HepG2 (cell line): ENCODE measurements around the gene IFNA2. TPM values are rescaled to one million over a fixed set of nuclear protein-coding genes. Genes with fewer than 3 reads are reported as not detected.
A peak's percentile ranks its signal among the peaks of the same experiment; 100 is the strongest.

ENCODE experiments used
- ARID2 ChIP-seq: sonication (generic); formaldehyde crosslinking; IDR thresholded peaks from 2 replicates; pipeline ENCODE4 v1.8.1; 2022; ENCODE audit warnings: mild to moderate bottlenecking, missing genetic modification reagents, borderline replicate concordance
- ARID3A ChIP-seq: IDR thresholded peaks from 2 replicates; pipeline ENCODE4 v1.6.1; 2012; ENCODE audit warnings: low read depth, low read length, improper control_type of control experiment
- CERS6 ChIP-seq: sonication (generic); formaldehyde crosslinking; IDR thresholded peaks from 2 replicates; pipeline ENCODE4 v1.5.0; 2020; ENCODE audit warnings: missing genetic modification reagents
- FOSL1 ChIP-seq: sonication (generic); formaldehyde crosslinking; IDR thresholded peaks from 2 replicates; pipeline ENCODE4 v1.9.0; 2021; ENCODE audit warnings: missing genetic modification reagents, borderline replicate concordance
- FOXK1 ChIP-seq: sonication (generic); formaldehyde crosslinking; IDR thresholded peaks from 2 replicates; pipeline ENCODE4 v1.4.0; 2020; ENCODE audit warnings: low read depth, missing genetic modification reagents, borderline replicate concordance
- FOXO4 ChIP-seq: sonication (generic); formaldehyde crosslinking; conservative IDR thresholded peaks from 2 replicates; pipeline ENCODE4 v1.8.1; 2023; ENCODE audit warnings: missing genetic modification reagents
- HOXA3 ChIP-seq: sonication (generic); formaldehyde crosslinking; IDR thresholded peaks from 2 replicates; pipeline ENCODE4 v1.5.0; 2020; ENCODE audit warnings: missing genetic modification reagents
- HOXA5 ChIP-seq: sonication (generic); formaldehyde crosslinking; IDR thresholded peaks from 2 replicates; pipeline ENCODE4 v1.4.0; 2020; ENCODE audit warnings: missing genetic modification reagents
- LCORL ChIP-seq, 2 experiments: fragments of 450-650 bp in 1 of 2; sonication (generic) in 1 of 2; formaldehyde crosslinking in 1 of 2; IDR thresholded peaks; 2 replicates each; pipeline versions ENCODE4 v1.5.0 to v1.6.1; 2017 to 2020; ENCODE audit warnings: antibody characterized with exemption in 1 of 2, missing genetic modification reagents in 1 of 2
- MLX ChIP-seq: IDR thresholded peaks from 2 replicates; pipeline ENCODE4 v1.6.1; 2016
- PITX1 ChIP-seq: sonication (generic); formaldehyde crosslinking; IDR thresholded peaks from 2 replicates; pipeline ENCODE4 v1.5.1; 2020; ENCODE audit warnings: mild to moderate bottlenecking, missing genetic modification reagents
- RAD21 ChIP-seq: fragments of 450-650 bp; formaldehyde crosslinking; IDR thresholded peaks from 2 replicates; pipeline ENCODE4 v1.5.0; 2020; ENCODE audit warnings: mild to moderate bottlenecking
- SP2 ChIP-seq: sonication (generic); formaldehyde crosslinking; IDR thresholded peaks from 2 replicates; pipeline ENCODE4 v1.5.1; 2020; ENCODE audit warnings: mild to moderate bottlenecking, missing genetic modification reagents
- ZBTB37 ChIP-seq: sonication (generic); formaldehyde crosslinking; IDR thresholded peaks from 2 replicates; pipeline ENCODE4 v1.4.0; 2020; ENCODE audit warnings: mild to moderate bottlenecking, missing genetic modification reagents
- ZFY ChIP-seq: sonication (generic); formaldehyde crosslinking; IDR thresholded peaks from 2 replicates; pipeline ENCODE4 v1.4.0; 2020; ENCODE audit warnings: missing genetic modification reagents
- ZNF124 ChIP-seq: sonication (generic); formaldehyde crosslinking; IDR thresholded peaks from 2 replicates; pipeline ENCODE4 v1.4.0; 2020; ENCODE audit warnings: missing genetic modification reagents
- ZNF503 ChIP-seq: sonication (generic); formaldehyde crosslinking; IDR thresholded peaks from 2 replicates; pipeline ENCODE4 v1.4.0; 2020; ENCODE audit warnings: missing genetic modification reagents
- ZNF709 ChIP-seq: sonication (generic); formaldehyde crosslinking; IDR thresholded peaks from 2 replicates; pipeline ENCODE4 v1.5.0; 2020; ENCODE audit warnings: mild to moderate bottlenecking, missing genetic modification reagents
- ZNF724P ChIP-seq: sonication (generic); formaldehyde crosslinking; IDR thresholded peaks from 2 replicates; pipeline ENCODE4 v1.8.0; 2022; ENCODE audit warnings: missing genetic modification reagents, borderline replicate concordance
- ZNF766 ChIP-seq: sonication (generic); formaldehyde crosslinking; IDR thresholded peaks from 2 replicates; pipeline ENCODE4 v1.5.0; 2020; ENCODE audit warnings: missing genetic modification reagents, borderline replicate concordance
- ZNF792 ChIP-seq: IDR thresholded peaks from 2 replicates; pipeline ENCODE4 v1.6.1; 2016
- polyA plus RNA-seq, 8 experiments: library from polyadenylated mRNA; depleted of rRNA in 3 of 8; stranded (reverse) in 7 of 8; unstranded in 1 of 8; fragments of >200 nt; fragmentation: Illumina TruSeq in 4 of 8; extraction: Trizol in 4 of 8; gene quantifications; 2 replicates each; pipeline versions ENCODE4 v1.2.1 to v1.2.3, GENCODE V29; 2011 to 2016; ENCODE audit warnings: low read depth in 4 of 8, missing spikeins in 1 of 8, mixed read lengths in 1 of 8; ENCODE audit not compliant: insufficient read depth in 1 of 8
- total RNA-seq, 5 experiments: library from RNA; depleted of rRNA; stranded (reverse); fragments of >200 nt; fragmentation: Illumina TruSeq; extraction: Trizol; gene quantifications; 2 replicates each; pipeline ENCODE4 v1.2.3, GENCODE V29; 2016; ENCODE audit warnings: low read depth in 1 of 5

IFNA2 gene
- total and polyA plus RNA-seq, 2 of the 13 experiments (the other 11 are each of a cell fraction or from before 2014, with no cell fraction given): not detected

GRCh38 chr9:21334701-21335632 is 50.2 kb downstream of the IFNA2 start, which contains the start of gene KLHL9 (continued):
- TF ChIP-seq FOXK1 (CRISPR knock-in tag): no peak
- peak; percentile 59; the same call in 1 of the 2 replicates for TF ChIP-seq ZNF792 (CRISPR knock-in tag)
- 0 out of 2 replicates have a peak, but pooled peaks have one; percentile 27 for TF ChIP-seq RAD21 (CRISPR knock-in tag)
- TF ChIP-seq HOXA5 (CRISPR knock-in tag): peak; percentile 63; the same call in 1 of the 2 replicates
- no peak for TF ChIP-seq ZNF766 (CRISPR knock-in tag)
- no peak for TF ChIP-seq CERS6 (CRISPR knock-in tag)
- no peak for TF ChIP-seq ARID3A
- no peak; the same call in 1 of the 2 replicates for TF ChIP-seq ZNF124 (CRISPR knock-in tag)
- TF ChIP-seq FOXO4 (CRISPR knock-in tag): no peak
- TF ChIP-seq MLX (CRISPR knock-in tag): no peak
- TF ChIP-seq ZBTB37 (CRISPR knock-in tag): 0 out of 2 replicates have a peak, but pooled peaks have one; percentile 79
- TF ChIP-seq ZFY: peak; percentile 100
- TF ChIP-seq PITX1 (CRISPR knock-in tag): peak; percentile 65
- TF ChIP-seq SP2 (CRISPR knock-in tag): peak; percentile 47; the same call in 1 of the 2 replicates
- TF ChIP-seq ARID2: no peak
- no peak for TF ChIP-seq ZNF709 (CRISPR knock-in tag)
- 0 out of 2 replicates have a peak, but pooled peaks have one; percentile 41 for TF ChIP-seq FOSL1 (CRISPR knock-in tag)
- TF ChIP-seq HOXA3: peak; percentile 56
- TF ChIP-seq ZNF724P (CRISPR knock-in tag): peak; percentile 11; the same call in 1 of the 2 replicates
- TF ChIP-seq ZNF503 (CRISPR knock-in tag): peak; percentile 46; the same call in 1 of the 2 replicates
- peak; percentile 88 for TF ChIP-seq LCORL (IDR thresholded peaks at IDR 0.05)
- no peak for TF ChIP-seq LCORL (CRISPR knock-in tag; IDR thresholded peaks at IDR 0.05)
